ENCODE data around the gene RAB6B. TPM values are rescaled to one million over a fixed set of nuclear protein-coding genes. Genes with fewer than 3 reads are reported as not detected.

RAB6B gene
- total and polyA plus RNA-seq, 2 of the 4 experiments (the other 2 are of a cell fraction): 0.18 to 1.2 TPM

- Histone ChIP-seq H3K18ac (ENCODE audit: low read depth, low read length) (no peak overlapping the region), H3K9me1 (ENCODE audit: insufficient read depth, low read length) (peaks cover 3% of the 10 kb centered on the region; the same call in 1 of the 2 replicates), H2AFZ (replicated peaks; ENCODE audit: low read length, poor library complexity) (no peak overlapping the region), H3K4me1 (ENCODE audit: control insufficient read depth, insufficient read depth, low read length) (peaks cover 2% of the 10 kb centered on the region), H2AK5ac (ENCODE audit: low read depth, low read length) (no peak overlapping the region), H3K79me1 (ENCODE audit: low read depth in 1 of 2, low read length in 2 of 2) (no peaks in the 10 kb centered on the region), H2BK15ac (ENCODE audit: low read depth, low read length) (no peak overlapping the region), H2BK5ac (ENCODE audit: low read depth, low read length, poor library complexity, severe bottlenecking) (no peak overlapping the region), H3K23ac (ENCODE audit: low read depth, low read length) (no peak overlapping the region), H2BK20ac (ENCODE audit: low read depth, low read length) (no peak overlapping the region), H3K9me3 (ENCODE audit: control insufficient read depth, insufficient read depth, low read length) (no peaks in the 10 kb centered on the region), H4K5ac (ENCODE audit: low read depth, low read length) (no peak overlapping the region), H3K4ac (ENCODE audit: low read depth, low read length) (no peak overlapping the region), H3K27ac (ENCODE audit: insufficient read depth, low read length) (no peak overlapping the region), H4K91ac (ENCODE audit: insufficient read depth, low read depth, low read length) (no peak overlapping the region), H3K4me3 (ENCODE audit: insufficient read depth, low read depth, low read length) (no peak overlapping the region), H3K9ac (ENCODE audit: low read depth, low read length) (no peak overlapping the region), H3K4me2 (ENCODE audit: low read depth, low read length) (no peak overlapping the region), H4K8ac (ENCODE audit: low read depth in 2 of 2, low read length in 2 of 2) (no peak overlapping the region), H3K27me3 (ENCODE audit: control insufficient read depth, insufficient read depth, low read length) (no peaks in the 10 kb centered on the region; the same call in 1 of the 2 replicates), H3K36me3 (ENCODE audit: control insufficient read depth, insufficient read depth, low read length) (no peaks in the 10 kb centered on the region), H2AK9ac (replicated peaks; ENCODE audit: low read depth, low read length, poor library complexity) (no peak overlapping the region), H3K14ac (replicated peaks; ENCODE audit: low read depth, low read length) (no peak overlapping the region), H2BK120ac (ENCODE audit: low read depth, low read length) (peak overlapping the region; percentile 33; the same call in 1 of the 2 replicates), H3K56ac (ENCODE audit: extremely low read depth, insufficient read depth, low read length) (no peak overlapping the region), H4K20me1 (ENCODE audit: insufficient read depth, low read length) (no peaks in the 10 kb centered on the region)
- intact Hi-C loops (cut with micrococcal nuclease): loop anchor here (1.0 to 10.0 kb wide), 5 partner anchors 132 to 554 kb away; partner anchors contain the start of genes ANAPC13 and CEP63
- in situ Hi-C loops (cut with MboI; ENCODE audit: low sequenced_read_pairs): loop anchor here (5.0 to 25.0 kb wide), 4 partner anchors 282 to 1193 kb away; partner anchors contain the start of genes ANAPC13 and CEP63
- CTCF ChIA-PET: interaction anchor here (0.6 to 1.3 kb wide), 7 partner anchors 110 to 1204 kb away, joined by 3 to 6 read pairs (median 4); no protein-coding TSS in a partner anchor
- ATAC-seq (ENCODE audit: low read depth) (peak; percentile 59), DNase-seq (peak; percentile 81)
- TF ChIP-seq MAZ (IDR thresholded peaks at IDR 0.05; ENCODE audit: borderline replicate concordance, low read depth, low read length): no peak
- TF ChIP-seq MAFK (IDR thresholded peaks at IDR 0.05; ENCODE audit: low read depth, low read length): no peak
- TF ChIP-seq RFX5 (IDR thresholded peaks at IDR 0.05; ENCODE audit: low read depth, low read length): no peak
- TF ChIP-seq CEBPB (IDR thresholded peaks at IDR 0.05; ENCODE audit: low read depth, low read length): peak; percentile 49; the same call in 1 of the 2 replicates
- peak; percentile 95 for TF ChIP-seq RAD21 (IDR thresholded peaks at IDR 0.05; ENCODE audit: low read length)
- peak; percentile 96 for TF ChIP-seq SMC3 (IDR thresholded peaks at IDR 0.05; ENCODE audit: low read depth, low read length)
- TF ChIP-seq NFE2L2 (IDR thresholded peaks at IDR 0.05; ENCODE audit: low read depth, low read length): no peak
- peak; percentile 89 for TF ChIP-seq CTCF (conservative IDR thresholded peaks at IDR 0.05; ENCODE audit: low read depth, low read length)
- dilution Hi-C loops (cut with HindIII; ENCODE audit: low sequenced_read_pairs, unreplicated experiment): no loop called here
- POLR2A ChIA-PET (ENCODE audit: unreplicated experiment): no interaction called here
- WGBS, 2 experiments (ENCODE audit: extremely low coverage in 2 of 2, insufficient read length in 1 of 2): no CpG with 5 or more reads among the region's 1 CpG
- BruUV-seq (replicated peaks): no TSS peak
These were observed 34.8 kb upstream of the RAB6B start for GRCh38 chr3:133930341-133930933.
